Peyer's patch (tissue), 4 donors: ENCODE measurements around the gene XAF1.

Experiments
- POLR2A ChIP-seq, 2 donors: fragments of 450-650 bp; IDR thresholded peaks; one replicate each; pipeline ENCODE4 v1.5.1; 2017; ENCODE audit warnings: antibody characterized with exemption in 2 of 2, mild to moderate bottlenecking in 2 of 2, moderate library complexity in 2 of 2
- TF ChIP-seq, protein P1 (sequence below), 6 experiments: fragments of 450-650 bp in 4 of 6; fragments of 200-600 bp in 2 of 6; sonication (generic) in 1 of 6; IDR thresholded peaks; one replicate each; pipeline ENCODE4 v1.5.1; 2017 to 2019; ENCODE audit warnings: antibody characterized with exemption in 6 of 6, mild to moderate bottlenecking in 3 of 6, moderate library complexity in 1 of 6

DNA sequence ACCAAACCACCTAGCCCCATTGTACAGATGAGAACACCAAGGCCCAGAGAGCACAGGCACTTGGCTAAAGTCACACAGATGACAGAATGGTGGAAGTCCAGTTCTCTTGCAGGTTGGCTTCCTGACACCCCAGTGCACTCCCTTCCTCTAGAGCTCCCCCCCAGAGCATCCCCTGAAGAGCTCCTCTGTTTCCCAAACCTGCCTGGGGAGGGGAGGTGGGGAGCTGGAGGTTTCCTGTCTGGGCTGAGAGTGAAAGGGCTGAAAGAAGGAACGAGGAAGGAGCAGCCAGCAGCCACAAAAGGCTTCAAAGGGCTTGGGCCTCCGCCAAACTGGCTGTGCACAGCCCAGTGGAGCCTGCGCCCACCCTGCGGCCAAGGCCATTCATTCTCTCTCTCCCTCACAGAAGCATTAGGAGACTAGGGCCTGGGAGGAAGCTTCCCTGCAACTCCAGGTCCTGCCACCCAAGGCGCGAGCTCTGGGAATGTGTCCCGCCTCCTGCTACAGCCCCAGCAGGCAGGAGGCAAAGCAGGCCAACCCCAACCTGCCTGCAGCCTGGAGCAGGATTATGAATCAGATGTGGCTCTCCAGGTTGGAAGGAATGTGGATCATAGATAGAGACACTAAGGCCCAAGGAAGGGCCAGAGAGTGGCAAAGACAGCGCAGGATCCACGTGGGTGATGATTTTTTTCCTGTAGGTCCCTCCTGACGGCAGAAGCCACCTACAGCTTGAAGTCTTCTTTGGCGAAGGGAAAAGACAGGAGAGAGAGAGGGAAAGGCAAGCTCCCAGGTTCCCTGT, 43.6 kb upstream of the XAF1 start:
- TF ChIP-seq, protein P1, sequence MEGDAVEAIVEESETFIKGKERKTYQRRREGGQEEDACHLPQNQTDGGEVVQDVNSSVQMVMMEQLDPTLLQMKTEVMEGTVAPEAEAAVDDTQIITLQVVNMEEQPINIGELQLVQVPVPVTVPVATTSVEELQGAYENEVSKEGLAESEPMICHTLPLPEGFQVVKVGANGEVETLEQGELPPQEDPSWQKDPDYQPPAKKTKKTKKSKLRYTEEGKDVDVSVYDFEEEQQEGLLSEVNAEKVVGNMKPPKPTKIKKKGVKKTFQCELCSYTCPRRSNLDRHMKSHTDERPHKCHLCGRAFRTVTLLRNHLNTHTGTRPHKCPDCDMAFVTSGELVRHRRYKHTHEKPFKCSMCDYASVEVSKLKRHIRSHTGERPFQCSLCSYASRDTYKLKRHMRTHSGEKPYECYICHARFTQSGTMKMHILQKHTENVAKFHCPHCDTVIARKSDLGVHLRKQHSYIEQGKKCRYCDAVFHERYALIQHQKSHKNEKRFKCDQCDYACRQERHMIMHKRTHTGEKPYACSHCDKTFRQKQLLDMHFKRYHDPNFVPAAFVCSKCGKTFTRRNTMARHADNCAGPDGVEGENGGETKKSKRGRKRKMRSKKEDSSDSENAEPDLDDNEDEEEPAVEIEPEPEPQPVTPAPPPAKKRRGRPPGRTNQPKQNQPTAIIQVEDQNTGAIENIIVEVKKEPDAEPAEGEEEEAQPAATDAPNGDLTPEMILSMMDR (IDR thresholded peaks at IDR 0.05), result no peak
- no peak for TF ChIP-seq POLR2A (IDR thresholded peaks at IDR 0.05)
